H1 (cell line): ENCODE results near the gene MGRN1. TPM values are rescaled to one million over a fixed set of nuclear protein-coding genes. Genes with fewer than 3 reads are reported as not detected.
A peak's percentile ranks its signal among the peaks of the same experiment; 100 is the strongest.

Source experiments
- CTCF ChIA-PET: fragments of 300-600 bp; sonication (Branson Sonifier 250); formaldehyde crosslinking; loops from one replicate; lab custom pipeline; 2021; ENCODE audit not compliant: partially characterized antibody; lab: Charles Lee
- POLR2A ChIA-PET: fragments of 300-600 bp; sonication (Branson Sonifier 250); formaldehyde crosslinking; loops from one replicate; lab custom pipeline; 2021; ENCODE audit warnings: inconsistent platforms; ENCODE audit not compliant: partially characterized antibody; lab: Charles Lee
- DNase-seq, 2 experiments: peaks; one replicate each; pipeline versions ENCODE4 v3.0.0 to v3.0.0-alpha.2; 2010 to 2022; ENCODE audit warnings: low spot score in 2 of 2, low read depth in 1 of 2, mixed read lengths in 1 of 2
- FAIRE-seq: peaks from 2 replicates; lab custom pipeline; 2011; peaks lifted over from hg19 to GRCh38; lab: Jason Lieb, UNC
- H2AFZ ChIP-seq: 2 replicates; pipeline ENCODE4 v1.8.1; 2012; ENCODE audit warnings: low read length, inconsistent platforms
- H2AK5ac ChIP-seq: 2 replicates; pipeline ENCODE4 v1.6.1; 2013; ENCODE audit warnings: low read depth, low read length
- H2BK120ac ChIP-seq: replicated peaks from 2 replicates; pipeline ENCODE3; 2013; ENCODE audit warnings: low read depth, low read length, inconsistent platforms
- H2BK12ac ChIP-seq: 2 replicates; pipeline ENCODE4 v1.6.1; 2013; ENCODE audit warnings: low read depth, low read length
- H2BK15ac ChIP-seq: 2 replicates; pipeline ENCODE4 v1.6.1; 2013; ENCODE audit warnings: low read length
- H2BK20ac ChIP-seq: 2 replicates; pipeline ENCODE4 v1.6.1; 2013; ENCODE audit warnings: low read length
- H2BK5ac ChIP-seq: 2 replicates; pipeline ENCODE4 v1.6.1; 2013; ENCODE audit warnings: low read depth, low read length
- H3K14ac ChIP-seq: 2 replicates; pipeline ENCODE4 v1.6.1; 2013; ENCODE audit warnings: inconsistent platforms; ENCODE audit not compliant: insufficient read length
- H3K18ac ChIP-seq: 2 replicates; pipeline ENCODE4 v1.6.1; 2013; ENCODE audit warnings: low read length; ENCODE audit errors: extremely low read depth
- H3K23ac ChIP-seq: 2 replicates; pipeline ENCODE4 v1.6.1; 2013; ENCODE audit warnings: inconsistent platforms; ENCODE audit not compliant: insufficient read length
- H3K23me2 ChIP-seq: 2 replicates; pipeline ENCODE4 v1.6.1; 2013; ENCODE audit warnings: low read depth, low read length
- H3K27ac ChIP-seq: 2 replicates; pipeline ENCODE4 v1.6.1; 2011; ENCODE audit warnings: low read depth, low read length, inconsistent platforms
- H3K27me3 ChIP-seq, 4 experiments: replicated peaks in 1 of 4; 1 replicate in 1 of 4; 2 replicates in 3 of 4; pipeline versions ENCODE4 v1.6.1 to v1.8.1; 2011 to 2013; ENCODE audit warnings: low read length in 3 of 4, mild to moderate bottlenecking in 3 of 4, inconsistent platforms in 2 of 4, mixed read lengths in 2 of 4, moderate library complexity in 1 of 4; ENCODE audit not compliant: control insufficient read depth in 3 of 4, insufficient read depth in 3 of 4; ENCODE audit errors: extremely low read depth in 1 of 4
- H3K36me3 ChIP-seq, 4 experiments: 2 replicates each; pipeline versions ENCODE4 v1.6.1 to v1.8.1; 2011 to 2013; ENCODE audit warnings: mild to moderate bottlenecking in 4 of 4, low read length in 3 of 4, moderate library complexity in 2 of 4, control low read depth in 1 of 4, inconsistent platforms in 1 of 4; ENCODE audit not compliant: insufficient read depth in 4 of 4, control insufficient read depth in 2 of 4
- H3K4ac ChIP-seq: replicated peaks from 2 replicates; pipeline ENCODE3; 2013; ENCODE audit warnings: low read length, low read depth, mixed read lengths, inconsistent platforms; ENCODE audit not compliant: insufficient read length
- H3K4me1 ChIP-seq, 4 experiments: replicated peaks in 1 of 4; 1 replicate in 1 of 4; 2 replicates in 3 of 4; pipeline versions ENCODE4 v1.6.1 to v1.8.1; 2011 to 2013; ENCODE audit warnings: low read length in 3 of 4, inconsistent platforms in 2 of 4, mixed read lengths in 1 of 4; ENCODE audit not compliant: insufficient read depth in 4 of 4, control insufficient read depth in 3 of 4
- H3K4me2 ChIP-seq, 2 experiments: 2 replicates each; pipeline versions ENCODE4 v1.6.1 to v1.8.1; 2011 to 2013; ENCODE audit warnings: low read depth in 2 of 2, low read length in 2 of 2, control low read depth in 1 of 2, inconsistent platforms in 1 of 2, mild to moderate bottlenecking in 1 of 2; ENCODE audit not compliant: insufficient read depth in 1 of 2
- H3K4me3 ChIP-seq, 4 experiments: fragments of 200-600, 300-600 bp in 1 of 4; sonication (generic), shearing (Covaris generic), sonication (Bioruptor Twin) in 1 of 4; 2 replicates each; pipeline versions ENCODE4 v1.5.1 to v1.8.1; 2011 to 2016; ENCODE audit warnings: low read length in 4 of 4, low read depth in 3 of 4, control low read depth in 2 of 4, inconsistent platforms in 2 of 4, mild to moderate bottlenecking in 2 of 4, mixed read lengths in 1 of 4, moderate library complexity in 1 of 4; ENCODE audit not compliant: insufficient read depth in 2 of 4; ENCODE audit errors: extremely low read depth in 1 of 4
- H3K56ac ChIP-seq: replicated peaks from 2 replicates; pipeline ENCODE3; 2013; ENCODE audit warnings: low read depth, mild to moderate bottlenecking, mixed read lengths, low read length, inconsistent platforms; ENCODE audit not compliant: insufficient read length
- H3K79me1 ChIP-seq: 2 replicates; pipeline ENCODE4 v1.6.1; 2013; ENCODE audit warnings: low read depth, low read length, control low read depth
- H3K79me2 ChIP-seq, 2 experiments: 2 replicates each; pipeline versions ENCODE4 v1.6.1 to v1.8.1; 2012 to 2013; ENCODE audit warnings: low read length in 2 of 2, mild to moderate bottlenecking in 2 of 2, inconsistent platforms in 1 of 2; ENCODE audit not compliant: insufficient read depth in 2 of 2, control insufficient read depth in 1 of 2
- H3K9ac ChIP-seq, 4 experiments: replicated peaks in 1 of 4; 1 replicate in 1 of 4; 2 replicates in 3 of 4; pipeline versions ENCODE4 v1.6.1 to v1.8.1; 2011 to 2013; ENCODE audit warnings: low read depth in 3 of 4, low read length in 3 of 4, control low read depth in 2 of 4, mild to moderate bottlenecking in 2 of 4, moderate library complexity in 2 of 4, inconsistent platforms in 1 of 4; ENCODE audit errors: extremely low read depth in 1 of 4
- H3K9me3 ChIP-seq, 2 experiments: 2 replicates each; pipeline versions ENCODE4 v1.6.1 to v1.8.1; 2012 to 2013; ENCODE audit warnings: mild to moderate bottlenecking in 2 of 2, moderate library complexity in 2 of 2, control low read depth in 1 of 2, inconsistent platforms in 1 of 2, low read depth in 1 of 2, low read length in 1 of 2, mixed read lengths in 1 of 2; ENCODE audit not compliant: insufficient read depth in 2 of 2
- H4K20me1 ChIP-seq, 2 experiments: replicated peaks in 1 of 2; 2 replicates each; pipeline versions ENCODE3 to v1.8.1; 2011 to 2013; ENCODE audit warnings: inconsistent platforms in 2 of 2, low read length in 2 of 2, mild to moderate bottlenecking in 1 of 2; ENCODE audit not compliant: insufficient read depth in 2 of 2, control insufficient read depth in 1 of 2
- H4K5ac ChIP-seq: 2 replicates; pipeline ENCODE4 v1.6.1; 2013; ENCODE audit warnings: low read length, low read depth, mixed read lengths, inconsistent platforms; ENCODE audit not compliant: insufficient read length
- H4K8ac ChIP-seq: 2 replicates; pipeline ENCODE4 v1.8.0; 2013; ENCODE audit warnings: mild to moderate bottlenecking, moderate library complexity, low read length, inconsistent platforms; ENCODE audit not compliant: insufficient read depth; ENCODE audit errors: extremely low read depth
- H4K91ac ChIP-seq: replicated peaks from 2 replicates; pipeline ENCODE3; 2013; ENCODE audit warnings: low read length, mixed read lengths, inconsistent platforms; ENCODE audit not compliant: insufficient read length
- CBX5 ChIP-seq: fragments of 300-800, 300-1000 bp; sonication (generic); IDR thresholded peaks from 2 replicates; pipeline ENCODE4 v1.7.1; 2016; ENCODE audit warnings: antibody characterized with exemption, low read length, low read depth
- CBX8 ChIP-seq: fragments of 300-800, 300-1000 bp; sonication (generic); IDR thresholded peaks from 2 replicates; pipeline ENCODE4 v1.7.1; 2016; ENCODE audit warnings: low read depth, low read length, borderline replicate concordance
- CEBPB ChIP-seq: IDR thresholded peaks from 2 replicates; pipeline ENCODE4 v1.6.1; 2012; ENCODE audit warnings: low read depth, low read length
- CTBP2 ChIP-seq: IDR thresholded peaks from 2 replicates; pipeline ENCODE4 v1.7.0; 2011; ENCODE audit warnings: borderline replicate concordance, mild to moderate bottlenecking, moderate library complexity, mixed read lengths, low read length; ENCODE audit not compliant: insufficient read depth, insufficient read length
- EGR1 ChIP-seq: IDR thresholded peaks from 2 replicates; pipeline ENCODE4 v1.6.1; 2011; ENCODE audit warnings: low read depth, low read length, borderline replicate concordance
- FOSL1 ChIP-seq: IDR thresholded peaks from 2 replicates; pipeline ENCODE4 v1.6.1; 2011; ENCODE audit warnings: mild to moderate bottlenecking, low read depth, low read length, moderate library complexity; ENCODE audit not compliant: insufficient read depth
- HDAC6 ChIP-seq: IDR thresholded peaks from one replicate; pipeline ENCODE4 v1.7.1; 2012; ENCODE audit warnings: low read depth, mild to moderate bottlenecking, inconsistent platforms, low read length, moderate library complexity
- JUND ChIP-seq: IDR thresholded peaks from 2 replicates; pipeline ENCODE4 v1.6.1; 2011; ENCODE audit warnings: mild to moderate bottlenecking, improper control_type of control experiment, low read length
- KDM5A ChIP-seq: fragments of 200-600 bp; IDR thresholded peaks from 2 replicates; pipeline ENCODE4 v1.7.1; 2012; ENCODE audit warnings: mild to moderate bottlenecking, low read length, inconsistent platforms, mixed read lengths
- MAFK ChIP-seq: IDR thresholded peaks from 2 replicates; pipeline ENCODE4 v1.6.1; 2012; ENCODE audit warnings: low read depth, mild to moderate bottlenecking, improper control_type of control experiment, low read length
- NRF1 ChIP-seq: IDR thresholded peaks from 2 replicates; pipeline ENCODE4 v1.6.1; 2011; ENCODE audit warnings: mild to moderate bottlenecking, low read depth, low read length, improper control_type of control experiment
- RAD21 ChIP-seq, 2 experiments: IDR thresholded peaks in 1 of 2; conservative IDR thresholded peaks in 1 of 2; 2 replicates each; pipeline ENCODE4 v1.6.1; 2011; ENCODE audit warnings: low read depth in 2 of 2, low read length in 2 of 2, improper control_type of control experiment in 1 of 2, inconsistent platforms in 1 of 2, mild to moderate bottlenecking in 1 of 2, moderate library complexity in 1 of 2
- RXRA ChIP-seq: IDR thresholded peaks from 2 replicates; pipeline ENCODE4 v1.6.1; 2011; ENCODE audit warnings: low read depth, mild to moderate bottlenecking, low read length, moderate library complexity; ENCODE audit not compliant: insufficient read depth
- TAF7 ChIP-seq: optimal IDR thresholded peaks from 2 replicates; pipeline ENCODE3; 2011; ENCODE audit warnings: low read depth, mild to moderate bottlenecking, inconsistent platforms, low read length, moderate library complexity, borderline replicate concordance
- WGBS, 2 experiments: shearing (Covaris generic) in 1 of 2; methylation state at CpG; one replicate each; pipeline versions ENCODE4 v1.1.6 to v1.1.7; 2013 to 2015; ENCODE audit warnings: low lambda C conversion rate in 2 of 2, mixed read lengths in 2 of 2, inconsistent platforms in 1 of 2, low coverage in 1 of 2, missing lambda C conversion rate in 1 of 2; ENCODE audit not compliant: insufficient replicate concordance in 2 of 2, insufficient coverage in 1 of 2, insufficient read length in 1 of 2; ENCODE audit errors: extremely low coverage in 1 of 2, missing lambda C conversion rate in 1 of 2; 5-methylcytosine and 5-hydroxymethylcytosine counted together
- polyA plus RNA-seq, 7 experiments: library from polyadenylated mRNA; depleted of rRNA in 3 of 7; stranded (reverse) in 5 of 7; unstranded in 2 of 7; fragments of >200 nt in 5 of 7; fragments of 200-250 nt in 2 of 7; gene quantifications; 1 replicate in 5 of 7; 2 replicates in 1 of 7; 4 replicates in 1 of 7; pipeline versions ENCODE4 v1.2.1 to v1.2.3, GENCODE V29; 2011 to 2013; ENCODE audit warnings: missing spikeins in 2 of 7, mixed read lengths in 2 of 7
- total RNA-seq: library from RNA; stranded (reverse); fragmentation: NEBNext Ultra II Directional; extraction: Animal tissue kit (Norgen Biotek cat#: 25700); gene quantifications from 2 replicates; pipeline ENCODE4 v1.2.1, GENCODE V29; 2021

Gene MGRN1
- total and polyA plus RNA-seq, 2 of the 8 experiments (the other 6 are each of a cell fraction or from before 2014, with no cell fraction given): 15.0 to 82.3 TPM

- H3K27ac ChIP-seq: no peak overlapping the region
- whole genome bisulfite sequencing, 2 experiments: 82% methylated on average over 10 of the region's 10 CpGs; no CpG with 5 or more reads in 1 of the 2 experiments
- H4K8ac ChIP-seq: peak overlapping the region; percentile 36
- H2BK120ac ChIP-seq: no peak overlapping the region
- H4K5ac ChIP-seq: no peak overlapping the region
- no peak overlapping the region for H3K9ac ChIP-seq
- no peak overlapping the region for H3K4ac ChIP-seq
- H2AFZ ChIP-seq: no peak overlapping the region
- H3K27me3 ChIP-seq: no peaks in the 10 kb centered on the region; a peak in 1 of 7 replicates
- H2AK5ac ChIP-seq: no peak overlapping the region
- H3K9me3 ChIP-seq: no peaks in the 10 kb centered on the region
- no peak overlapping the region for H3K4me3 ChIP-seq
- H2BK12ac ChIP-seq: peak overlapping the region; percentile 12; the same call in 1 of the 2 replicates
- DNase-seq (no peak), FAIRE-seq (no peak)
- no peak overlapping the region for H3K14ac ChIP-seq
- H3K4me1 ChIP-seq: peaks cover 0 to 17% (median 6%) of the 10 kb centered on the region in 4 experiments; a peak in 6 of 7 replicates
- H3K79me2 ChIP-seq: no peaks in the 10 kb centered on the region
- ChIA-PET POLR2A (interaction anchor here (0.9 to 12.8 kb wide), 4 partner anchors 10 to 66 kb away, joined by 3 to 126 read pairs (median 3); partner anchors contain the start of gene UBALD1), CTCF (interaction anchor here (0.7 to 8.1 kb wide), 7 partner anchors 11 to 94 kb away, joined by 3 to 65 read pairs (median 5); no protein-coding TSS in a partner anchor)
- H2BK20ac ChIP-seq: no peak overlapping the region
- H3K4me2 ChIP-seq: no peak overlapping the region
- H3K36me3 ChIP-seq: no peaks in the 10 kb centered on the region
- H2BK15ac ChIP-seq: no peak overlapping the region
- H4K91ac ChIP-seq: no peak overlapping the region
- H2BK5ac ChIP-seq: no peak overlapping the region
- H4K20me1 ChIP-seq: no peaks in the 10 kb centered on the region
- H3K56ac ChIP-seq: no peak overlapping the region
- H3K79me1 ChIP-seq: no peaks in the 10 kb centered on the region
- H3K23ac ChIP-seq: no peak overlapping the region
- no peak overlapping the region for H3K18ac ChIP-seq
- H3K23me2 ChIP-seq: no peaks in the 10 kb centered on the region
- TF ChIP-seq CEBPB (no peak), RAD21 (IDR thresholded peaks at IDR 0.05 in 1 of 2, conservative IDR thresholded peaks at IDR 0.05 in 1 of 2; ENCODE audit: low read depth in 2 of 2, low read length in 2 of 2) (no peak), JUND (no peak), RXRA (no peak), KDM5A (no peak), FOSL1 (no peak), MAFK (no peak), CTBP2 (no peak), EGR1 (no peak), TAF7 (no peak), NRF1 (no peak), HDAC6 (no peak), CBX8 (no peak), CBX5 (no peak)
These were observed 25.6 kb upstream of the MGRN1 start for GRCh38 chr16:4599037-4599436.
